GM10847 (cell line): ENCODE results near the gene SUGCT.

Experiments used
- POLR2A ChIP-seq: IDR thresholded peaks from 2 replicates; pipeline ENCODE4 v1.6.1; 2011; ENCODE audit not compliant: insufficient read length; ENCODE audit errors: extremely low read depth

The SUGCT gene

DNA sequence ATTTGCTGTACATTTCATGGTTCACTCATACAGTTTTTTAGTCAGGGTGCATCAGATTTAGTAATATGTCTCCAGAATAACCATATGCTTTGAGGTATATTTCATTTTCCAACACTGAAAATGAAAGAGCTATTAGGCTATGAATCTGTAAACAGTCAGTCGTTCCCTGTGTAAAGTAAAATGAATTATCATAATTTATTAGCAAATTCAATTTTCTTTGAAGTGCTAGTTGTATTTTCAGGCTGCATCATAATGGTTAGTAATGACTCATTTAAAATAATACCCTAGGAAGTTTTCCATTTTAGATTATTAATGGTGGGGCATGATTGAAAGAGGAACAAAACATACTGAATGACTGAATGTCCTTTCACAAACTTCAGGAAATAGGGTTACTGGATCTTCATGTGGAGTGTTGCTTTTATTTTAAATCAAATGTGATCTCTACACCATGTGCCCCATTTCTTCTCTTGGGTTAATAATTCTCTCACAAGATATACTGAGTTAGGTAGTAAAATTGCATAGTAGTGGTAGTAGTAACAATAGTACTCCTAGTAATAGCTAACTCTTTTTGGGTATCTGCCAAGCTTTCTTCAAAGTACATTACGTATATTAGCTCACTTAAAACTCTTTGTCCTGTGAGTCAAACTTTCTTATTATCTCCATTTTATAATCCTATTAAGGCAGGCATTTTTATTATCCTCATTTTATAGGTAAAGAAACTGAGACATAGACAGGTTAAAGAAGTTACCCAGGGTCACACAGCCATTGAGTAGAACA, 476.5 kb downstream of the SUGCT start:
- TF ChIP-seq POLR2A = no peak

DNA sequence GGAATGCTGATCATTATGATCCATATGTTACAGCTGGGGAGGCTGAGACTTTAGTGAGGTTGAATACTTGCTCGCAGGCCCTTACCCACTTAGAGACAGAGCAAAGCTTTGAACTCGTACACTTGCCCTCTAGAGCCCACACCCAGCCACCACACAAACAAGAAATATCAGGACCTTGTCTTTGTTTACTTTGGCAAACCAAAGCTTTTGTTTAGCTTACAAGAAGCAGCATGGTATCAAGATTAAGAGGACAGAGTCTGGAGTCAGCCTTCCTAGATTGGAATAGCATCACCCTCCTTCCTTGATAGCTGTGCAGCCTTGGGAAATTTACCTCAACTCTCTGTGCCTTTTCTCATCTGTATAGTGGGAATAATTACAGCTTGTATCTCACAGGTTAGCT, 477.5 kb downstream of the SUGCT start:
- TF ChIP-seq POLR2A = no peak

- TF ChIP-seq POLR2A = no peak
Observed at GRCh38 chr7:40619647-40620046, 484.8 kb downstream of the SUGCT start.

DNA sequence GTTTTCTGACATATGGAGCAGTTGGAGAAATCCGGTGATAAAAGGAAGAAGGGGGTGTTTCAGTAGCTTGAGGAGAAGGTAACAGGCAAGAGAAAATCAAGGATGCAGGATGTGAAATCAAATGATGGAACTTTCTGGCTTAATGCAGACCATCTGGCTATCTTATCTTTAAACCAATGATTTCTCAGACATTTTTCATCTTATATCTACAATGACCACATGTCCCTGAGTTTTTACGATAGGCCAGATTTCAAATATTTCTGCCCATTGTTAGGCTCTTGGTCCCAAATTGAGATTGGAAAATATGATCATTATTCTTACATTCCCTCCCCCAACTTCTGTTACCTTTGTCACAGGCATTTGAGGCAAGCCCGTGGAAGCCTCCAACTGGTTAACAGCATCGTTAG, 486.8 kb downstream of the SUGCT start:
- no peak for TF ChIP-seq POLR2A

DNA sequence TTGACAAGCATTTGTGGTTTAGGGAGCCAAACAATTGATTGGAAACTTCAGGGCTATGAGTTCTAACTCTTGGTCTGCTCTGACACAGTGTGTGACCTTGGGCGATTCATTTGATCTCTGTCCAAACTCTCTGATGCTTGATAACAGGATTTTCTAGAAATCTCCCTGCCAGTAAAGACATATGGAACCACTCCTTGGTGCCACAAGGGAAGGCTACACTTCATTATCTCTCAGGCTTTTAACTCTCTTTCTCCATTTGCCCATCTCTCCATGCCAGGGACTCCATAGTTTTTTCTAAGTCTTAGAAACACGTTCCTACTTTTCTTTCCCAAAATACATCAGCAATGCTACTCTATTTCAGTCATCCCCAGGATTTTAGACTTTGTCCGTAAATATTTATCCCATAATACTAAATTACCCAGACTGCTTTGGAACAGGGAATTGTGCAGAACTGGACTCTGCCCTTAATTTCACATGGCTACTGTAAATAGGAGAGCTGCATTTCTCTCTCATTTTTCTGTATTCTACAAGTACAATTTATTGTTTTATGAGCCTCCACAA, 488.2 kb downstream of the SUGCT start:
- no peak for TF ChIP-seq POLR2A

- TF ChIP-seq POLR2A = no peak
Observed at GRCh38 chr7:40623863-40624262, 489.1 kb downstream of the SUGCT start.

DNA sequence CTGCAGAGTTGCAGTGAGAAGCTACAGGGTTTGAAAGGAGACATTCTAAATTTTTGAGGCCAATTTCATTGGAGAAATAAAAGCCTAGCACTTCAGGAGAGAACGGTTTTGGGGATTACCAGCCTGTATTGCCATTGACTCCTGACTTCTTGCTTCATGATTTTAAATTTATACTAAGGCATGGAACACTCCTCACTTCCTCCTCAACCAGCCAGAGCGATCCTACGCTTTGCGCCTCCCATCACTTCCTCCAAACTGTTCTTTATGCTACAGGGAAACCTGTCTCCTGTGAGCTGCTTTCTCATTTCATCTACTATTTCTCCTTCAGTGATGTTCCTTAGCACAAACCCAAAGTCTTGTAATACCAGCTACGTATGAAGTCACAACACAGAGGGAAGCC, 495.1 kb downstream of the SUGCT start:
- TF ChIP-seq POLR2A = no peak

GRCh38 chr7:40634118-40634517, 499.3 kb downstream of the SUGCT start:
- TF ChIP-seq POLR2A = no peak

DNA sequence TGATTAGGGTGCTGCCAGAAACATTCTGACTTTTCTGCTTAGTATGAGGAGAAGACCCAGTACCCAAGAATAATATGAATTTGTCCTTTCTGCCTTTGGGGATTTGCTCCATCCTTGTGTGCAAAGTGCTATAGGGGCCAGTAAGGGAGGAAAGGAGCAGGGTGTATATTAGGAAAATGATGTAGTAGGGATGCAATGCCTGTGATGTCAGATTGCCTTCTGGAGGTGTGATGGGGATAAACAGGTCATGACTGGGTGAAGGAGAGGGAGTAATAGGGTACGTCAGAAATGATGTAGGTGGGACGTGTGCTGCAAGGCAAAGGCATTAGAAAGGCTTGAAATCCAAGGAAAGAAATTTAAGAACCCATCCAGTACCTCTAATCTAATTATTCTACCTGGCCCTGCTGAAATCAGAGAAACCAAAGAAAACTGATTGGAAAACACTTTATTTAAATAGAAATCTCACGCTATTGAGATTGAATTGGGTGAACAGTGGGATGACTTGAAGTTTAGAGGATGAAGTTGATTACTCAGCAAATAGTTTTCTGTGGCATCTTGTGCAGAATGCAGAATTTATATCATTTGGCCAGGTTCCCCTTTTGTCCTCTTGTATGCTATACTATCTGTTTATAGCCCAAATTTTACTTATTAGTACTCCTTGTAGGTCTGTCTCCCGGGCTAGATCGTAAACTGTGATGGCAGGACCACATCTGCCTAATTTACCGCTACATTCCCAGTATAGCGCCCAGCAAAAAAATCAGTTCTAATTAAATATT, 503.9 kb downstream of the SUGCT start:
- no peak for TF ChIP-seq POLR2A

DNA sequence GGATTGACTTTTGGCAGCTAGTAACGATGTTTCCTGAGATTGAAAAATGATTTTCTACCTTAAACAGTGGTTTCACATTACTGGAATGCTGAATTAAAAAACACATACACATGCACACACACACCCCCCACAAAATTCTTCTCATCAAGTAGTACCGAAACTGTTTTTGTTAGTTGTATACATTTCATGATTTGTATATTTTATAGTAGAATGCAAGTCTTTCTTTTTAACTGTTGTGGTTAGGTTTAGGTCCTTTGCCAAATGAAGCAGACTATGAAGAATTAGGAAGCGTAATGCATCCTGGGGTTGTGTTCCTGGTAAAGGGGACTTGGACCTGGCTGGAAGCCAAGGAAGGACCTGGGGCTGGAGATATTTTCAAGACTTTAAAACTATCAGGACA, 505.8 kb downstream of the SUGCT start:
- TF ChIP-seq POLR2A = no peak

GRCh38 chr7:40641701-40642100, 506.9 kb downstream of the SUGCT start:
- no peak for TF ChIP-seq POLR2A

GRCh38 chr7:40643664-40644063, 508.9 kb downstream of the SUGCT start:
- TF ChIP-seq POLR2A = no peak

DNA sequence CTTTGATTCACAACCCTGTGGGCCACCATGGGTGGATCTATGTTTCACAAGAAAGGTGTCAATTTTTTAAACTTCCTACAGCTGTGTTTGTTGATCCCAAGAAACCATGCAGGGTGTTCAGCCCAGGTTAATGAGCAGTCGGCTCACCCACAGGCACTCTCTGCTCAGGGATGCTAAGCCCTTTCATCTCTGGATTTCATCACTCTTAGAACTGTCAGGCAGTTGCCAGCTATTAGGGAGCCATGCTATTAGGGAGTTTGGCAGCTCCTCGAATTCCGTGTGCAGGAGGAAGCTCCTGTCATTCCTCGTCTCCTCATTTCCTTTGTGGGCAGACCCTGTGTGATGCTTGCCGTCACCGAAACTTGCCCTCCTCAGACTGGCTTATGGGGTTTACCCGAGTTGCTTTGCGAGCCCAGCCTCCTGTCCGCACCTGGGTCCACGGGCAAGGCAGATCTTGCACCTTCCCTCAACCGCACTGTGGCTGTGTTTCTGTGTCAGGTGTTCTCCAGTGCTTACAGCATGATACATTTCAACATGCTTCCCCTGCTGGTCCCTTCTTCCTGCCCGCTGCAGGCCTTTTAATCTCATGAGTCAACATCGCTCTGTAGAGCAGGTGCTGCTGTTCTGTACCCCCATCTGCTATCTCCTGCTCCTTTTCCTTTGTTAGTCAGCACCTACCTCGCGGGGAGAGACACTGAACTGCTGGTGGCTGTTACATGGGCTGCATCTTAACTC, 509.8 kb downstream of the SUGCT start:
- no peak for TF ChIP-seq POLR2A

DNA sequence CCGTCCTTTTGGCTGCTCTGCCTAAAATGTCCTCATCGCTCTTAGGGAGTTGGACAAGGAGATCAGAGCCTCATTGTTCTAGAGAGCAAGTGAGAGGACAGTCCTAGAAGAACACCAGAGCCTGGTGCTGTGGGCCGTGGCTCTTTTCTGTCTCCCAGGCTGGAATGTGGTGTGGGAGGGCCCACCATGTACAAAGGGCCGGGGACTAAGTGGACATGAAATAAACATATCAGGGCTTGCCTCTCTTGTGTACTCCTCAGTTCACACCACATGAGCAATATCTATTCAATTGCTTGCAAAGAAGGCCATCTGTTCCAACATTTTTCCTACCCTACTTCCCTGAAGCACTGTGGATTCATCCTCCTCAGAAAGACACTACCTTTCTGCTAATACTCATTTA, 510.4 kb downstream of the SUGCT start:
- TF ChIP-seq POLR2A = no peak

- TF ChIP-seq POLR2A = no peak
Observed at GRCh38 chr7:40646717-40647116, 511.9 kb downstream of the SUGCT start.
